ENCODE data around the gene ANKRD6. TPM values are rescaled to one million over a fixed set of nuclear protein-coding genes. Genes with fewer than 3 reads are reported as not detected.

The ANKRD6 gene
- total RNA-seq, 1 experiment from 2014 or later = 13.9 TPM

DNA sequence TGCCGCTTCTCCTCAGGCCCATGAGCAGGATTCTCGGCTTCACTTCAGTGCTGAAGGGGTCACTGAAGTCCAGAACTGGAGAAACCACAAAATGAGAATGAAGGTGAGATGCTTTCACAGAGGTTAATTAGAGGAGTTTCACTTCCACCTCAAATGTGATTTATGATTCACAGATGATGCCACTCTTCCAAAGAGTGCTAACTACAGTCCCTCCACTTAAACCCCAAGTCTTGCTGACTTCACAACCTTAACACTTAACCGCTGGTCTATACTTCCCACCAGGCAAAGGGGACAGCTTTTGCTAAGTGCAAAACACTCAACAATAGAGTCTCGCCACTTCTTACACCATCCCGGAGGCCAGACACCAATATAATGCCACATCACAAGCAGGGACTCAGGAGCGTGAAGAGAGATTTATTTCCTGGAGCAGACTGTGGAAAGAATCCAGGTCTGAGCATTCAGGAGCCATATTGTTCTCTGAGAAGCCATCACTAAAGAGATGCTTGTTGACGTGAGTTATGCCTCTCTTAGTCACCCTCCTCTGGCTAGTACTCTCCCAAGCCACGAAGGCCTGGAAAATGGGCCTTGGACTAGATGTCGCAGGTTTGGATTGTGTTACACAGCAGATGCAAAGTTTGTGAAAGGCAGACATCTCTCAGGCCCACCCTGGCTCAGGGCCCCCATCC is 45.3 kb upstream of the ANKRD6 start:
- TF ChIP-seq FOXK1 (CRISPR knock-in tag; IDR thresholded peaks at IDR 0.05) (no peak), GRHL2 (CRISPR knock-in tag; IDR thresholded peaks at IDR 0.05; ENCODE audit: insufficient replicate concordance, severe bottlenecking) (no peak), CREB1 (CRISPR knock-in tag; IDR thresholded peaks at IDR 0.05) (no peak), EMX1 (CRISPR knock-in tag; IDR thresholded peaks at IDR 0.05) (no peak)
- TF ChIP-seq, protein P1, sequence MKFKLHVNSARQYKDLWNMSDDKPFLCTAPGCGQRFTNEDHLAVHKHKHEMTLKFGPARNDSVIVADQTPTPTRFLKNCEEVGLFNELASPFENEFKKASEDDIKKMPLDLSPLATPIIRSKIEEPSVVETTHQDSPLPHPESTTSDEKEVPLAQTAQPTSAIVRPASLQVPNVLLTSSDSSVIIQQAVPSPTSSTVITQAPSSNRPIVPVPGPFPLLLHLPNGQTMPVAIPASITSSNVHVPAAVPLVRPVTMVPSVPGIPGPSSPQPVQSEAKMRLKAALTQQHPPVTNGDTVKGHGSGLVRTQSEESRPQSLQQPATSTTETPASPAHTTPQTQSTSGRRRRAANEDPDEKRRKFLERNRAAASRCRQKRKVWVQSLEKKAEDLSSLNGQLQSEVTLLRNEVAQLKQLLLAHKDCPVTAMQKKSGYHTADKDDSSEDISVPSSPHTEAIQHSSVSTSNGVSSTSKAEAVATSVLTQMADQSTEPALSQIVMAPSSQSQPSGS (CRISPR knock-in tag; IDR thresholded peaks at IDR 0.05; ENCODE audit: borderline replicate concordance, low read depth) = no peak
- TF ChIP-seq, protein P2, sequence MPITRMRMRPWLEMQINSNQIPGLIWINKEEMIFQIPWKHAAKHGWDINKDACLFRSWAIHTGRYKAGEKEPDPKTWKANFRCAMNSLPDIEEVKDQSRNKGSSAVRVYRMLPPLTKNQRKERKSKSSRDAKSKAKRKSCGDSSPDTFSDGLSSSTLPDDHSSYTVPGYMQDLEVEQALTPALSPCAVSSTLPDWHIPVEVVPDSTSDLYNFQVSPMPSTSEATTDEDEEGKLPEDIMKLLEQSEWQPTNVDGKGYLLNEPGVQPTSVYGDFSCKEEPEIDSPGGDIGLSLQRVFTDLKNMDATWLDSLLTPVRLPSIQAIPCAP (CRISPR knock-in tag; IDR thresholded peaks at IDR 0.05) = no peak
- TF ChIP-seq, protein P3, sequence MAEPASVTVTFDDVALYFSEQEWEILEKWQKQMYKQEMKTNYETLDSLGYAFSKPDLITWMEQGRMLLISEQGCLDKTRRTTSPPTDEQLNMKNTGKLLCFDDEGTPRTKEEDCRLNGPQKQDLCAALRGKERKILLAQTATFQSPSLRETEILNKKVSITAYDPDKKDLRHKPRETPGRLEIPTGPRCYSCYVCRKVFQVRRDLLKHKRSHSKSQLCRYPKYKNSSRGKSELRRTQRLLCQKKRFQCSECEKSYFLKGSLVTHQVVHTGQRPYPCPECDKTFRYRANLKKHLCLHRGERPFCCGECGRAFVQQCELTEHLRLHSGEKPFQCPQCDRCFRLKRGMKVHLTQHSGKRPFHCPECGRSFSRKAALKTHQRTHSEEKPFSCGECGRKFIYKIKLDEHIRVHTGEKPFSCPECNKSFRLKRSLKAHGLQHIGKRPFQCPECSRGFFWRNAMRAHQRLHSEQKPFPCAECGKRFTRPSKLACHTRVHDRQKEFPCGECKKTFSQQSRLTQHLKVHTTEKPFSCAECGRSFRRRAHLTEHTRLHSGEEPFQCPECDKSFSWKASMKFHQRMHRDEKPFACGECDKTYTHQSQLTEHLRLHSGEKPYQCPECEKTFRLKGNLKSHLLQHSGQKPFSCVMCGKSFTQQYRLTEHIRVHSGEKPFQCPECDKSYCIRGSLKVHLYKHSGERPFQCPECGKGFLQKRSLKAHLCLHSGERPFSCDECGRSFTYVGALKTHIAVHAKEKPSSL (CRISPR knock-in tag; conservative IDR thresholded peaks at IDR 0.05) = no peak
- TF ChIP-seq, protein P4, sequence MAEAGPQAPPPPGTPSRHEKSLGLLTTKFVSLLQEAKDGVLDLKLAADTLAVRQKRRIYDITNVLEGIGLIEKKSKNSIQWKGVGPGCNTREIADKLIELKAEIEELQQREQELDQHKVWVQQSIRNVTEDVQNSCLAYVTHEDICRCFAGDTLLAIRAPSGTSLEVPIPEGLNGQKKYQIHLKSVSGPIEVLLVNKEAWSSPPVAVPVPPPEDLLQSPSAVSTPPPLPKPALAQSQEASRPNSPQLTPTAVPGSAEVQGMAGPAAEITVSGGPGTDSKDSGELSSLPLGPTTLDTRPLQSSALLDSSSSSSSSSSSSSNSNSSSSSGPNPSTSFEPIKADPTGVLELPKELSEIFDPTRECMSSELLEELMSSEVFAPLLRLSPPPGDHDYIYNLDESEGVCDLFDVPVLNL (CRISPR knock-in tag; IDR thresholded peaks at IDR 0.05; ENCODE audit: borderline replicate concordance, low read depth) = no peak
- TF ChIP-seq, protein P5, sequence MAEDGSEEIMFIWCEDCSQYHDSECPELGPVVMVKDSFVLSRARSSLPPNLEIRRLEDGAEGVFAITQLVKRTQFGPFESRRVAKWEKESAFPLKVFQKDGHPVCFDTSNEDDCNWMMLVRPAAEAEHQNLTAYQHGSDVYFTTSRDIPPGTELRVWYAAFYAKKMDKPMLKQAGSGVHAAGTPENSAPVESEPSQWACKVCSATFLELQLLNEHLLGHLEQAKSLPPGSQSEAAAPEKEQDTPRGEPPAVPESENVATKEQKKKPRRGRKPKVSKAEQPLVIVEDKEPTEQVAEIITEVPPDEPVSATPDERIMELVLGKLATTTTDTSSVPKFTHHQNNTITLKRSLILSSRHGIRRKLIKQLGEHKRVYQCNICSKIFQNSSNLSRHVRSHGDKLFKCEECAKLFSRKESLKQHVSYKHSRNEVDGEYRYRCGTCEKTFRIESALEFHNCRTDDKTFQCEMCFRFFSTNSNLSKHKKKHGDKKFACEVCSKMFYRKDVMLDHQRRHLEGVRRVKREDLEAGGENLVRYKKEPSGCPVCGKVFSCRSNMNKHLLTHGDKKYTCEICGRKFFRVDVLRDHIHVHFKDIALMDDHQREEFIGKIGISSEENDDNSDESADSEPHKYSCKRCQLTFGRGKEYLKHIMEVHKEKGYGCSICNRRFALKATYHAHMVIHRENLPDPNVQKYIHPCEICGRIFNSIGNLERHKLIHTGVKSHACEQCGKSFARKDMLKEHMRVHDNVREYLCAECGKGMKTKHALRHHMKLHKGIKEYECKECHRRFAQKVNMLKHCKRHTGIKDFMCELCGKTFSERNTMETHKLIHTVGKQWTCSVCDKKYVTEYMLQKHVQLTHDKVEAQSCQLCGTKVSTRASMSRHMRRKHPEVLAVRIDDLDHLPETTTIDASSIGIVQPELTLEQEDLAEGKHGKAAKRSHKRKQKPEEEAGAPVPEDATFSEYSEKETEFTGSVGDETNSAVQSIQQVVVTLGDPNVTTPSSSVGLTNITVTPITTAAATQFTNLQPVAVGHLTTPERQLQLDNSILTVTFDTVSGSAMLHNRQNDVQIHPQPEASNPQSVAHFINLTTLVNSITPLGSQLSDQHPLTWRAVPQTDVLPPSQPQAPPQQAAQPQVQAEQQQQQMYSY (CRISPR knock-in tag; IDR thresholded peaks at IDR 0.05) = no peak
- Mint-ChIP-seq H3K9me3 (peaks cover 4% of the 10 kb centered on the region), H3K27me3 (ENCODE audit: low read depth) (no peaks in the 10 kb centered on the region; the same call in 1 of the 2 replicates), H3K4me3 (no peak overlapping the region), H3K36me3 (peaks cover 5% of the 10 kb centered on the region), H3K27ac (no peak overlapping the region), H3K4me1 (peaks cover 3% of the 10 kb centered on the region)
- ATAC-seq = no peak
- ChIA-PET CTCF (no interaction called here), POLR2A (no interaction called here)
- DNase-seq (ENCODE audit: low spot score) = no peak

DNA sequence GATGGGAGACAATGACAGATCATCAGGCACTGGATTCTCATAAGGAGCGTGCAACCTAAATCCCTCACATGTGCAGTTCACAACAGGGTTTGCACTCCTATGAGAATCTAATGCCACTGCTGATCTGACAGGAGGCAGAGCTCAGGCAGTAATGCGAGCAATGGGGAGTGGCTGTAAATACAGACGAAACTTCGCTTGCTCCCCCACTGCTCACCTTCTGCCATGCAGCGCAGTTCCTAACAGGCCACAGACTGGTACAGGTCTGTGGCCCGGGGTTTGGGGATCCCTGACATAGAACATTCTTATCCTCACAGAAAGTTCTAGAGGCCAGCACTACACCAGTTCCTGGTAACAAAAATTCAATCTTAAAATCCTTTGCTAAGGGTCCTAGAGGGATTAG is 44.1 kb upstream of the ANKRD6 start:
- Mint-ChIP-seq H3K4me3 (no peak overlapping the region), H3K9me3 (peaks cover 9% of the 10 kb centered on the region), H3K4me1 (peaks cover 3% of the 10 kb centered on the region), H3K27me3 (ENCODE audit: low read depth) (no peaks in the 10 kb centered on the region; the same call in 1 of the 2 replicates), H3K36me3 (peaks cover 5% of the 10 kb centered on the region), H3K27ac (no peak overlapping the region)
- POLR2A ChIA-PET = no interaction called here
- CTCF ChIA-PET = interaction anchor here (1.1 to 2.4 kb wide), 2 partner anchors 17 to 77 kb away, joined by 3 to 8 read pairs; no protein-coding TSS in a partner anchor
- ATAC-seq (no peak), DNase-seq (ENCODE audit: low spot score) (no peak)
- no peak for TF ChIP-seq TEAD4 (CRISPR knock-in tag; IDR thresholded peaks at IDR 0.05)
- TF ChIP-seq ZNF219 (CRISPR knock-in tag; IDR thresholded peaks at IDR 0.05; ENCODE audit: borderline replicate concordance) = no peak
- no peak for TF ChIP-seq ELF4 (CRISPR knock-in tag; IDR thresholded peaks at IDR 0.05; ENCODE audit: low read depth)
- no peak for TF ChIP-seq ZNF263 (CRISPR knock-in tag; IDR thresholded peaks at IDR 0.05; ENCODE audit: low read depth)
- TF ChIP-seq, protein P6, sequence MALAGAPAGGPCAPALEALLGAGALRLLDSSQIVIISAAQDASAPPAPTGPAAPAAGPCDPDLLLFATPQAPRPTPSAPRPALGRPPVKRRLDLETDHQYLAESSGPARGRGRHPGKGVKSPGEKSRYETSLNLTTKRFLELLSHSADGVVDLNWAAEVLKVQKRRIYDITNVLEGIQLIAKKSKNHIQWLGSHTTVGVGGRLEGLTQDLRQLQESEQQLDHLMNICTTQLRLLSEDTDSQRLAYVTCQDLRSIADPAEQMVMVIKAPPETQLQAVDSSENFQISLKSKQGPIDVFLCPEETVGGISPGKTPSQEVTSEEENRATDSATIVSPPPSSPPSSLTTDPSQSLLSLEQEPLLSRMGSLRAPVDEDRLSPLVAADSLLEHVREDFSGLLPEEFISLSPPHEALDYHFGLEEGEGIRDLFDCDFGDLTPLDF (CRISPR knock-in tag; IDR thresholded peaks at IDR 0.05) = no peak
- TF ChIP-seq, protein P7, sequence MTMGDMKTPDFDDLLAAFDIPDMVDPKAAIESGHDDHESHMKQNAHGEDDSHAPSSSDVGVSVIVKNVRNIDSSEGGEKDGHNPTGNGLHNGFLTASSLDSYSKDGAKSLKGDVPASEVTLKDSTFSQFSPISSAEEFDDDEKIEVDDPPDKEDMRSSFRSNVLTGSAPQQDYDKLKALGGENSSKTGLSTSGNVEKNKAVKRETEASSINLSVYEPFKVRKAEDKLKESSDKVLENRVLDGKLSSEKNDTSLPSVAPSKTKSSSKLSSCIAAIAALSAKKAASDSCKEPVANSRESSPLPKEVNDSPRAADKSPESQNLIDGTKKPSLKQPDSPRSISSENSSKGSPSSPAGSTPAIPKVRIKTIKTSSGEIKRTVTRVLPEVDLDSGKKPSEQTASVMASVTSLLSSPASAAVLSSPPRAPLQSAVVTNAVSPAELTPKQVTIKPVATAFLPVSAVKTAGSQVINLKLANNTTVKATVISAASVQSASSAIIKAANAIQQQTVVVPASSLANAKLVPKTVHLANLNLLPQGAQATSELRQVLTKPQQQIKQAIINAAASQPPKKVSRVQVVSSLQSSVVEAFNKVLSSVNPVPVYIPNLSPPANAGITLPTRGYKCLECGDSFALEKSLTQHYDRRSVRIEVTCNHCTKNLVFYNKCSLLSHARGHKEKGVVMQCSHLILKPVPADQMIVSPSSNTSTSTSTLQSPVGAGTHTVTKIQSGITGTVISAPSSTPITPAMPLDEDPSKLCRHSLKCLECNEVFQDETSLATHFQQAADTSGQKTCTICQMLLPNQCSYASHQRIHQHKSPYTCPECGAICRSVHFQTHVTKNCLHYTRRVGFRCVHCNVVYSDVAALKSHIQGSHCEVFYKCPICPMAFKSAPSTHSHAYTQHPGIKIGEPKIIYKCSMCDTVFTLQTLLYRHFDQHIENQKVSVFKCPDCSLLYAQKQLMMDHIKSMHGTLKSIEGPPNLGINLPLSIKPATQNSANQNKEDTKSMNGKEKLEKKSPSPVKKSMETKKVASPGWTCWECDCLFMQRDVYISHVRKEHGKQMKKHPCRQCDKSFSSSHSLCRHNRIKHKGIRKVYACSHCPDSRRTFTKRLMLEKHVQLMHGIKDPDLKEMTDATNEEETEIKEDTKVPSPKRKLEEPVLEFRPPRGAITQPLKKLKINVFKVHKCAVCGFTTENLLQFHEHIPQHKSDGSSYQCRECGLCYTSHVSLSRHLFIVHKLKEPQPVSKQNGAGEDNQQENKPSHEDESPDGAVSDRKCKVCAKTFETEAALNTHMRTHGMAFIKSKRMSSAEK (CRISPR knock-in tag; IDR thresholded peaks at IDR 0.05; ENCODE audit: borderline replicate concordance) = no peak
- TF ChIP-seq ATF1 (CRISPR knock-in tag; IDR thresholded peaks at IDR 0.05) = no peak
- TF ChIP-seq NR3C1 (CRISPR knock-in tag; conservative IDR thresholded peaks at IDR 0.05; ENCODE audit: low read depth) = no peak
- TF ChIP-seq FOXP1 (CRISPR knock-in tag; IDR thresholded peaks at IDR 0.05; ENCODE audit: borderline replicate concordance) = no peak
